RKO (cell line): ENCODE measurements around the gene TRIO.

ENCODE experiments used
- DNase-seq: peaks from one replicate; pipeline ENCODE4 v3.0.0-alpha.2; 2016; ENCODE audit warnings: low spot score

Gene TRIO

DNA sequence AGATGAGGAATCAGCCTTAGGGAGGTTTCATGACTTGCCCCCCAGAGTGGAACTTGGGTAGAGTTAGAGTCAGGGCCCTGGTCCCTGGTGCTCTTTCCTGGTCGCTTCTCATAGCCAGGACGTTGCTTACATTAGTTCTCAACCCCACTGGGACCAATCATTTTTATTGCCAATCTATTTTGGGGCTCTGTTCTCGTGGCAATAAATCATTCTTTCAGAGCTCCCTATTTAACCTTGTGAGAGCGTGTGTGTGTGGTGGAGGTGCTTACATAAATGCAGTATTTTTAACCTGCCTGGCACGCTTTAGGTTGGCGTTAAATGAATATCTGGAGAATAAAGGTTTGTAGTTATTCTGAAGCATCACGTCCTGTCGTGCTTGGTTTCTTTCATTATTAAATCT lies 4.1 kb downstream of the TRIO start:
- no peak for DNase-seq

DNA sequence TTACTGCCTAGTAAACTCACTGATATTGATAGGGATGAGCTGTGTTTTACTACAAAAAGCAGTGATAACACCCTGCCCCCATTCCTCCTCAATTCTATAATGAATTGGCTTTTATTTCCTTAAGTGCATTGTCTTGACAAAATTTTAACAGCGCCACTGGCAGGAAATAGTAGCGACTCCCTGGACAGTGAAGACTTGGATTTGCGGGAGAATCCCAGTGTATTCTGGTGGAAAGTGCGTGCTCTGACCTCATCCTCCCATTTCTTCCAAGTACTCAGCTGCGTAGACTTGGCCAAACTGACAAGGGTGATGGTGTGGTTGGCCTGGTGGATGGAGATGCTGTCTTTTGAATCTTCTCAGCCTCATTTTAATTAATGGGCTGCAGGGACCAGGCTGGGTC lies 5.3 kb downstream of the TRIO start:
- no peak for DNase-seq

DNA sequence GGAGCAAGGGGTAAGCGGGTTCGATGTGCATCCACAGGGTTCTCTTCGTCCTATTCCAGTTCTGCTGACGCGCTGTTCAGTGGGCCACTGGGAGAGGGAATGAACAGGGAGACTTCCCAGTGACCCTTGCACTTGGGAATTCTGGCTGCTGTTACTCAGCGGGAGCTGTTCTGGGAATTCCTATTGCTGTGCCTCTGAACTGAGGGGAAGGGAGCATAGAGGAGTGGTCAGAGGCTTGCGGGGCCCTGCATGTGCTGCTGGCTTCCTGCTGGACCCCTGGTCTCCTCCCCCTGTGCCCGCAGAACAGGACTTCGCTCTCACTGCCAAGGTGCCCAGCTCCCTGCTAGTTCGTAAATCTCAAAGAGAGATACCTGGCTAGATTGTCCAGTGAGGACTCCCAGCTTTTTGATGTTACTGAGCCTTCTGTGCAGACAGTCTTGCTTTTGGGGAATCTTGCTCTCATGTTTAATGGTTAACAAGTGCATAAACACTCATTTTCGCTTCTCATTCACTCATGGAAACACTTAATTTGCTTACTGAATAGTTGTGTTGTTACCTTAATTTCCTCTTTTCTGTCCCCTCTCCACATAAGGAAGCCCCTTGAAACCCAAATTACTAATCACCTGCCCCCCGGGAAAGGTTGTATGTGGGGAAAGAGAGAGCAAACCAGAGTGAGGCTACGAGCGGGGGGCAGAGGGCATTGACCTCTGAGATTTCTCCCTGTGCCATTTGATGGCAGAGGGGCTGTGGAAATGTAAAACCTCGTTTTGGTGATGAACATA lies 5.9 kb downstream of the TRIO start:
- DNase-seq, result no peak

DNA sequence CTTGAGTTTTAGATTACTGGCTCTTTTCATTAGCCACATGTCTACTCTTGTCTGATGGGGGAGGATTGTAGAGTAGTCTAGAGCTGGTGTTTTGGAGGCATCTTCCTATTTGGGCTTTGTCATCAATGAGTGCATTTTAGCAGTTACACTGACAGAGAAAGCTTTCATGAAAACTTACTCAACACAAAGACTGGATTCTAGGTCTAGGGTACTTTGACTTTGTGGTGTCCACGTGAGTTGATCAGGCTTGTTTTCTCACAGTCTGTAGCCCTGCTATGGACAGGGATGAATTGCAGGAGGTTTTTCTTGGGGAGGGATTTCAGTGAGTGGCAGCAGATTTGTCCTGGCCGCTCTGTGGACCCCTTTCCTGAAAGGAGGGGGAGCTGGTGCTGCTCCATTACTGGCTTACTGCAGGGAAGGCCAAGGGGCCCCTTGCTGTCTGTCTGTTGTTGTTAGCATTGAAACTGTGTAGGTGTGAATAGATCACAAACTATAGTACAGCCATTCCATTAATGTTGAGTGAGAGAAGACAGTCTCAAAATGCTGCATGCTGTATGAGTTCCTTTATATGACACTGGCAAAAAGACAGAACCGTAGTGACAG lies 6.6 kb downstream of the TRIO start:
- DNase-seq, result no peak

DNA sequence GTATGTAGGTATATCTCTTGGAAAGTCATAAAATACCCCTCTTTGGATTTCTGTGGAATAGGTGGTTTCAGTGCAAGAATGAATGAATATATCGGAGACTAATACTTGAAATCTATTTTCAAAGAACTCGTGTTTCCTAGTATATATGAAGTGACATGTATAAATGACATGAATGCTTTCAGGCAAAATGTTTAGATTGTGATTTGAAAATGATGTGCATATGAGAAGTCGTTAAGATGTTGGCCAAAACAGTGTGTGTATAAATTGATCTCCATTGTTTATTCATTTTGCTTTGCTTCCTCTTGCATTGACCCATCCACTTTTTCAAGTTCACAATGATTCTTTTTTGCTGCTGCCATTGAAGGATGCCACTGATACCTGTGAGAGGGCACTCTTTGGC lies 8.3 kb downstream of the TRIO start:
- no peak for DNase-seq

DNA sequence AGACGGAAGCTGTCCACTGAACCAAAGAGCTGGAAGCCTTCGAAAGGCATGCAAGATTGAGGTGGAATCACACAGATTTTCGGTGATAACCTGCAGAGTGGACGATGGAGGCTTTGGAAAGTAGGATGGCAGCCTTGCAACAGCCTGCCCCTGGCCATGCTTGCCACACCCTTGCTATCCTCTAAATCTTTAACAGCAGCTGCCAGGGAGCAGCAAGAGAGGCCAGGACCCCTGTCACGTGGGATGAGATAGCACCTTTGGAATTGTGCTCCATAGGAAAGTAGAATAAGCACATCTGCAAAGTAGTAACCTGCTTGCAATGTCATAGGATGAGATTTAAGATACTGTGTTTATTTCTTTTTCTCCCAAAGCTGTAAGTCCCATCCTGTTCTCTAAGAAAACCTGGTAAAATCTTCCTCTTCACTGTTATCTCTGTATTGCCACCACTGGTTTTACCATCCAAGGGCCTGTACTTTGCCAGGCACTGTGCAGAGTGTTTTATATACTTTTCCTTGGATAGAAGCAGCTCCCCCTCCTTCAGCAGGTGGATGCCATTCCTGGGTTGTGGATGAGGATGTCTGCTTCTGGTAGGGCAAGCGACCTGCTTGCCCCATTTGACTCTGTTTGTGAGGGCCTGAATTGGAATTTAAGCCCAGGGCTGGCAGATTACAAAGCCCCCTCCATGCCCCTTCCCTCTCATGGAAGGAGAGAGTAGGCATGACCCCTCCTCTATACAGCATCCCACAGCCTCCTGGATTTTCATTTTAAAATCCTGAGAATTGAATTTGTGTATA lies 10.1 kb downstream of the TRIO start:
- no peak for DNase-seq

DNA sequence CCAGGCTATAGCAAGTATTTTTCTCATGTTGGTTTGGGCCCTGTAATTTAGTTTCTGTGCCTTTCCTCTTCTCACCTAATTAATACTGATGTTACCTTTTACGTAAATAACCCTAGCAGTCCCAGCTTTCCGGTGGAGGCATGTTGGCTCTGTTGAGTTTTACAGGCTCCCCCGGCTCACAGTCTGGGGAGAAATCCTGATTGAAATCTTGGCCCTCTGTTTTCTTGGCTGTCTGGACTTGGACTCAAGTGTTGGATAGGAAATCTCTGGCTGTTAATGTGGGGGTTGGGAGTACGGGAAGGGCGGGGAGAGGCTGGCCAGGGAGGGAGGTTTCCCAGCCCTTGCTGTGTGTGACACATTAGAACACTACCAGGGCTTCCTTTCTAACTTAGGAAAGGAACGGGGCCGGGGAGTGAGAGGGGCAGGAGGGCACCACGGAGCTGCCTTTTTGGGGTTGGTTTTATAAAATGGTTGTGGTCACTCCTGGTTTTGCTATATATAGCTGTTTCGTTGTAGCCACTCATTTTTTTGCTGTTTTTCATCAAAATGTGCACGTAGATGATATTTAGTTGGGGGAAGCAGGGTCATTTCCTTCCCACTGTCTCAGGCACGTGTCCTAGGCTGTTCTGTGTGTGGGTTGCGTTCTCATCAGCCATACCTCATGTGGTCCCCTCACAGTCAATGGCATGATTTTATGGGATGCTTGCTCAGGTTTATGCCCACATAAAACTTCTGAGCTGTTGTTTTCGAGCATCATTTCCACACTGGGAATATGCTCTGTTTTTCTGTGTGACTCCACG lies 11.0 kb downstream of the TRIO start:
- DNase-seq, result no peak

DNA sequence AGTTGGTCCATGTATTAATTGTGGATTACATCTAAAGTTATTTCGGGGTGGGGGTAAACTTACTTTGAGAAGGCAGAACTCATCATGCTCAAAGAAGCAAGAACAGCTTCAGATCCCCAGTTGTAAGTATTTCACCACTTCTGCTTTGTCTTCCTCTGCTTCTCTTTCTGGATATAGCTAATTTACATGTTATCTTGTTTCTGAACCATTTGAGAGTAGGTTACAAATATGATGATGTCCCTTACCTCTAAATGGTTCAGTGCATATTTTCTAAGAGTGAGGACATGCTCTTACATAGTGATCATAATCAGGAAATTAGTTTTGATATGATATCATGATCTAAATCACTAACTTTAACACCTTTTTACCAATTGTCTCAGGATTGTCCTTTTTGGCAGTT lies 11.9 kb downstream of the TRIO start:
- DNase-seq, result no peak

DNA sequence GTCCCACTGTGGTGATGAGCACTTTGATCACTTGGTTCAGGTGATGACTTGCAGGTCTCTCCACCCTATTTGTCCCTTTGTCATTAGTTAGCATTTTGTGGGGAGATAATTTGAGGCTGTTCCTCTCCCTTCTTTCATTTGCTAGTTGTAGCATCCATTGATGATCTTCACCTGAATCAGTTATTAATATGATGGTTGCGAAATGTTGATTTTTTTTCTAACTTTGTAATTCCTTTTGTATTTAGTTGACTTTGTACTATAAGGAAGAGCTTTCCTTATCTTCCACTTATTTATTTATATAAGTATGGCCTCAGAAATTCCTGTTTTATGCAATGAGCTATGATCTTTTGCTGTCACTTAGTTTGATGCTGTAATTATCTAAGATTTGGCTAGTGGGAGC lies 12.6 kb downstream of the TRIO start:
- no peak for DNase-seq

DNA sequence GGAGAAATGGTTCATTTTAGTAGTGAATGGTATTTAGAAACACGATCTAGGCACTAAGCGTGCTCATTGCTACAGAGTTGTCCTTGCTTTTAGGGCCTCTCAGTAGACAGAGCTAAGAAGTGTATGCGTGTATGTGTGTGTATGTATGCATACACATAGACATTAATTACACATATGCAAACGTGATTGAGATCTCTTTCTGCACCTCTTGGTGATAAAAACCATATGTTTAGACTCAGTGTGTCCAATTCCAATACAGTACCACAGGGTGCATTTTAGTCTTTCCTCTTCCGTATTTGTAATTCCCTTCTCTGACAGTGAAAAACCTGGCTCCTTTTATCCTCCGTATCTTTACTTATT lies 13.1 kb downstream of the TRIO start:
- DNase-seq, result no peak

DNA sequence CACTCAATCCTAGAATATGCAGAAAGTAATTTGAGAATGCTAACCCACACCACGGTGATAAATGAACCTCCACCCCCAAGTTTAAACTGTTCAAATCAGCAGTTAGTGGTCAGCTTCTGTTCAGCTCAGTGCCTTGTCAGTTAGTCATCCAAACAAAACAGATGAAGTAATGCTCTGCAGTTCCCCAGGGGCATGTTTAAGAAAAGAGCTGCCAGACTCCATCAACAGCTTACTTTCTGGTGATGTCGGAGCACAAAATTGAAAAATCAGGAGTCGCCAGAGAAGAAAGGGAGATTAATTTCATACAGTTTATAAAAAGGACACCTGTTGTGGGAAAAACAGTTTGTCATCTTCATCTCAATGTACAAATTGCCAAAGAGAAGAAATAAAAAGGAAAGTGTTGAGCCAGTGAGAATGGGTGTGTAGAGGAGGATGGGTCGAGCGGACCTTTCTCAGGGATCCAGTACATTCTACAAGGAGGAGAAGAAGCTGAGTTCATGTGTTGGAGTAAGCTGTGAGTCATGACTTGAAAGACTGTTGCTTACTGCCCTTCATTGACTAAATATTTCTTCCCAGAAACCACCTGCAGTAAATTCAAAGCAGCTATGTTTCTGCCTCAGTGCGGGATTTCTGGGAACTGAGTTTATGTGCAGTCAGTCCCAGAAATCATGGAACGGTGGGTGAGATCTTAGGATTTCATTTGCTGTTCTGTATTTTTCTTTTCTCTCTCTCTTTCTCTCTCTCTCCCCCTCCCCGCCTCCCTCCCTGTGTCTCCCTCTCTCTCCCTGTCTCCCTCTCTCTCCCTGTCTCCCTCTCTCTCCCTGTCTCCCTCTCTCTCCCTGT lies 13.7 kb downstream of the TRIO start:
- DNase-seq, result peak; percentile 89

DNA sequence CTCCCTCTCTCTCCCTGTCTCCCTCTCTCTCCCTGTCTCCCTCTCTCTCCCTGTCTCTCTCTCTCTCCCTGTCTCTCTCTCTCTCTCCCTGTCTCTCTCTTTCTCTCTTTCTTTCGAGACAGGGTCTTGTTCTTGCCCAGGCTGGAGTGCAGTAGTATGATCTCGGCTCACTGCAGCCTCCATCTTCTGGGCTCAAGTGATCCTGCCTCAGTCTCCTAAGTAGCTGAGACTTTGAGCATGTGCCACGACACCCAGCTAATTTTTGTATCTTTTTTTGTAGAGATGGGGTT lies 14.3 kb downstream of the TRIO start:
- no peak for DNase-seq

DNA sequence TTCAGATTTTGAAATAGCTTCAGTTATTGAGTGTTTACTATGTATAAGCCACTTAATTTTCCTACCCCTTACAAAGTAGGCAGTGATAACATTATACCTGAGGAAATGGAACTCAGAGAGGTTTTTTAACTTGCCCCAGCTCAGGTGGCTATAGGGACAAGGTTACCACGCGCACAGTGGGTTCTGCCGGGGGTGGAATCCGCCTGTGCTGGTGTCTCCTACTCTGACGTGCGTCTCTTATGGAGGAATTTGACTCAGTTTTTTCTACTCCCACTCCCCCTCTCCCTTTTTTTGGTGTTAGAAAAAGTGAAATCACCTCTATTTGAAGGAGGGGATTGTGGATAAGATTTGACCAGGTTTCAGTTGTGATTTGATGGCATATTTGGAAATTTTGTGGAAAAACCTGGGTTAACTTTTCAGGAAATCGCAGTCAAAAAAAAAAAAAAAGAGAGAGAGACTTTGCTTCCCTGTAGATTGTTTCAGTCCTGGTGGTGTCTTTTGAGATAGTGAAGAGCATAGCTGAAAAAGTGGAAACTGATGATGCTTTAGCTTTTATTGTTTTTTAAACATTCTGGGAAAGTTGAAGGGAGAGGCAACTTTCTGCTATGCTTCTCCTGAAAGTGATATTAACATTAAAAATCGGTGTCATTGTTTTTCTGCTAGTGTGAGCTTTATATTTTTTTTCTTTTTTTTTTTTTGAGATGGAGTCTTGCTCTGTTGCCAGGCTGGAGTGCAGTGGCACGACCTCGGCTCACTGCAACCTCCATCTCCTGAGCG lies 15.9 kb downstream of the TRIO start:
- DNase-seq, result no peak

DNA sequence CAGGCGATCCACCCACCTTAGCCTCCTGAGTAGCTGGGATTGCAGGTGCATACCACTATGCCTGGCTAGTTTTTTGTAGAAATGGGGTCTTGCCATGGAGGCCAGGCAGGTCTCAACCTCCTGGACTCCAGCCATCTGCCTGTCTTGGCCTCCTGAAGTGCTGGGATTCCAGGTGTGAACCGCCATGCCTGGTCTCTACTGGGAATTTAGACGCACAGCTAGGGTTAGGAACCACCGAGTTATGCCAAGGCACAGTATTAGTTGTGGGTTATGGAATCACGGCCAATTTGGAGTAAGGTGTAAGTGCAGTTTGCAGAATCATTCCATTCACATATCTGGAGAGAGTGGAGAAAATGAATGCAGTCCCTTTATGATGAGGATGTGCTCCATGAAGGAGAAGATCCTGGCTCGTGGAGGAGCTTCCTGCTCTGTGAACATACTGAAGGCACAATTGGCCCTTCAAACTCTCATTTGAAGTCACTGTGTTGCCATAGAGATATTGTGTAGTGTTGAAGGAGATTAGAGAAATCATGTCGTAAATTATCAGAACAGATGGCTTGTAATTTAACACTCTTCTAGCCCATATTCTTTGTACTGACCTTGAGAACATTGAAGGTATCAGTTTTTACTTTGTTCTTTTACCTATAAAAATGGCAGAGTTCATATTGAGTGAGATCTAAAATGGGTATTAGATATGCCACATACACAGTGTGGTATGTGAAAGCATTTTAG lies 18.8 kb downstream of the TRIO start:
- no peak for DNase-seq

DNA sequence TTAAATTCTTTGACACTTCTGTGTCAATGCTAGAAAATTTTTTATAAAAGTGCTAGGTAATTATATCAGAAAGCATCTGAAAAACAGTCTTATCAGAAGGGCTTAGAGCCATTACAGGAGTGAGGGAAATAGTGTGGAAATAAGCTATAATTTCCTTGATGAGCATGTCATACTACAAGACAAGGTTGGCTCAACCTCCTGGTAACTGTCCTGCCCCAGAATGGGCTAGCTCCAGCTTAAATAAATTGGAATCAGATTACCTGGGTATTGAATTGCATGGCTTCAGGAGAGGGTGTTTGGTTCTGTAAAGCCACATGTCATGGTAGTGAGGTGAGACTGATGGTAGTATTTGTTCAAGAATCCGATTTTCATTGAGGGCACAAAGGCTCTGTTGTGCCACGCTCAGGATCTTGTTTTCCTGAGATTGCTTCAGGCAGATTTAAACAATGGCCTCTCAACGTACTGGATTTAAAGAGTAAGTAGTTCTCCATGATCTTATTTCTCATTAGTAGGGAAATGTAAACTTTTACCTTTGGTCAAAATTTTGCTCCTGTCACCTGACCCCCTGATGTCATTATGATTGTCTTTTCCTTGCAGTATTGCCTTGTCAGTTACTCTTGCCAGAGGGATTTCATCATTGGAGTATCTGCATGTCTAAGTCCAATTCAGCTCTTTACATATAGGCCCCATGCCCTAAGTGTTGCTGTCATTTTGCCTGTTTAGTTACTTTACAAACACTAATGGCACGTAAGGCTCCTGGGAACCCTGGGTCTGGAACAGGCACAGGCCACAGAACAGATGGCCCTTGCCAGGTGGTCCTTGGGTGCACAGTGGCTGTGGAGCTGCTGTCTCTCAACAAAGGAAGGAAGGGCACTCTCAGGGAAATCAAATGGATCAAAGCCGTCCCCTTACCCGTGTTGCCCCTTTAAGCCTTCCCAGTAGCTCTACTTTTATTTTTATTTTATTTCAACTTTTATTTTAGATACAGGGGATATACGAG lies 21.3 kb downstream of the TRIO start:
- DNase-seq, result no peak

DNA sequence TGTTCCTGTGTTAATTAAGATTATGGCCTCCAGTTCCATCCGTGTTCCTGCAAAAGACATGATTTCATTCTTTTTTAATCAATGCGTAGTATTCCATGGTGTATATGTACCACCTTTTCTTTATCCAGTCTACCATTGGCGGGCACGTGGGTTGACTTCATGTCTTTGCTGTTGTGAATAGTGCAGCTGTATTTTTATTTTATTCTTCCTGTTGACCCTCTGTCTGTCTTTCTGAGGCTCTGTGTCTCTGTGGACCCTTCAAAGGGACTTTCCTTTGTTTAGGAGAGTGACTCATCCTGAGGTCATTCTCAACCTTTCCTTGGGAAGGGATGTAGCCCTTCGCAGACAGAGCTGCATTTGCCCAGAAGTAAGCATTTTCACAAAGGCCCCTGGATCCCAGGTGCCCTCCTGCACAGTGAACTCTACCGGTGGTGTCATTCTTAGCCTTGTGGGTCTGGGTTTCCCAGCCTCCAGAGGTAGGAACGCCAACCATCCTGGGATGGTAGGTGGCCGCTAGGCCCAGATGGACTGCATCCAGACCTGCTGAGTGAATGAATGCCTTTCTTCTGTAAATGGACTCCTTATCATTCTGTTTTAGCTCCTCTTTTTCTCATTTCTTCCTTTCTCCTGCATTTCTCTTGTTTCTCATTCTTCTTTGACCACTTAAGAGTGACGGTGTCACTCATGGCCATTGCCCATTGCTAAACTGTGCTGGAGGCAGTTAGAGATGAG lies 22.4 kb downstream of the TRIO start:
- DNase-seq, result peak; percentile 32

DNA sequence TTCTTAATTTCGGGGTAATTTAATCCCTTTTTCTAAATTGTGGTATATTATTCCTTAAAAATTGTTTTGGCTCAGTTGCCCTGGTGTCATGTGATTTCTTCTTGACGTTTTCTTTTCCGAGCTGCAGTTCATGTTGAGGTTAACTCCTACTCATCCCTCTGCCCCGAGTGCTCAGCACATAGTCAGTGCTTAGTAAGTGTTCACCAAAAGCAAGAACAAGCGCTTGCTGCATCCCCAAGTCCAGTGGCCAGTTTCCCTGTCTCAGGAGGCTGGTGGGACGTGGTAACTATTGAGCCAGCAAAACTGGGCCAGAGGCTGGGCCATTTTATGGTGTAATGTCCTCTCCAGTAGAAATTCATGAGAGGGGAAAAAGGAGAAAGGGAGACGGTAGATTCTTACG lies 23.3 kb downstream of the TRIO start:
- no peak for DNase-seq

DNA sequence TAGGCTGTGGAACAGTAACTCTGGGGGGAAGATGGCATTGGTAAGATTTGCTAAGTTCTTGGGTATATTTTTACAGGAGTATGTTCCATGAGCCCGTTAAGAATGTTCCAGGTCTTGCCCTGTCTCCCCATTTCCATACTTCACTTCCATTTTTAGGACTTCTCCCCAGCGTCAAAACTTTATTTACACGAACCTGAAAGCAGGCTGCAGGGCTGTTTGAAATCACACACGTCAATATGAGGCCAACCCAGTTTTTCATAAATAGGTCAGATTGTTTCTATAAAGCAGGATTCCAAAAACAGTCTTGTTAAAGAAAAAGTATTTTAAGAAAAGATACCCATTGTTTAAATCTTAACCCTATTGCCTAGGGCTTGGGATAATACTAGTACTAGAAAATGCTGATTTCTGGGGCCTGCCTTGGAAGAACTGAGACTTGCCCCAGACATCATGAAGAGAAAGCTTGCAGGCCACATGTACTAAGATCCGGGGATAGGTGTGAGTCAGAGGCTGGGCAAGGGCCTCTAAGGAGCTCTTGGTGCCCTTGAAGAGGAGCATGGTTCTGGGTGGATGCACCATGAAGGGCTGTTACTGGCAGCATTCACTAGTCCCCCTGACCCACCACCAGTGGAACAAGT lies 24.2 kb downstream of the TRIO start:
- peak; percentile 44 for DNase-seq
